HepG2 (cell line): ENCODE measurements around the gene C19orf33. TPM values are rescaled to one million over a fixed set of nuclear protein-coding genes. Genes with fewer than 3 reads are reported as not detected.
A peak's percentile ranks its signal among the peaks of the same experiment; 100 is the strongest.

Source experiments
- AGO2 ChIP-seq: fragments of 200-400 bp; formaldehyde crosslinking; optimal IDR thresholded peaks from 2 replicates; pipeline ENCODE3; 2017; ENCODE audit warnings: mild to moderate bottlenecking, low read depth, low read length, moderate library complexity
- BCL6 ChIP-seq: IDR thresholded peaks from 2 replicates; pipeline ENCODE4 v1.6.1; 2016; ENCODE audit warnings: missing genetic modification reagents, missing compliant biosample characterization
- BHLHE40 ChIP-seq: IDR thresholded peaks from 2 replicates; pipeline ENCODE4 v1.6.1; 2011; ENCODE audit warnings: low read length, improper control_type of control experiment
- JUND ChIP-seq: sonication (generic); formaldehyde crosslinking; IDR thresholded peaks from 2 replicates; pipeline ENCODE4 v1.8.0; 2022; ENCODE audit warnings: mild to moderate bottlenecking, missing genetic modification reagents
- MAZ ChIP-seq, 2 experiments: sonication (generic) in 1 of 2; formaldehyde crosslinking in 1 of 2; IDR thresholded peaks; 2 replicates each; pipeline versions ENCODE4 v1.5.0 to v1.6.1; 2012 to 2020; ENCODE audit warnings: low read depth in 2 of 2, mild to moderate bottlenecking in 2 of 2, borderline replicate concordance in 1 of 2, improper control_type of control experiment in 1 of 2, low read length in 1 of 2, missing genetic modification reagents in 1 of 2, moderate library complexity in 1 of 2
- PLRG1 ChIP-seq: fragments of 450-650 bp; conservative IDR thresholded peaks from 2 replicates; pipeline ENCODE4 v1.6.1; 2016
- PPARG ChIP-seq: conservative IDR thresholded peaks from 2 replicates; pipeline ENCODE4 v1.6.1; 2016; ENCODE audit warnings: missing biosample characterization, missing genetic modification reagents
- ZBTB7A ChIP-seq: sonication (generic); formaldehyde crosslinking; IDR thresholded peaks from 2 replicates; pipeline ENCODE4 v1.8.0; 2022; ENCODE audit warnings: mild to moderate bottlenecking, missing genetic modification reagents
- ZNF337 ChIP-seq: sonication (generic); formaldehyde crosslinking; IDR thresholded peaks from 2 replicates; pipeline ENCODE4 v1.5.1; 2020; ENCODE audit warnings: missing genetic modification reagents, low read depth, mild to moderate bottlenecking, borderline replicate concordance
- ZNF598 ChIP-seq: sonication (generic); formaldehyde crosslinking; IDR thresholded peaks from 2 replicates; pipeline ENCODE4 v1.5.1; 2020; ENCODE audit warnings: mild to moderate bottlenecking, missing genetic modification reagents, borderline replicate concordance
- ZNF776 ChIP-seq: sonication (generic); formaldehyde crosslinking; IDR thresholded peaks from 2 replicates; pipeline ENCODE4 v1.4.0; 2020; ENCODE audit warnings: mild to moderate bottlenecking, missing genetic modification reagents
- ZNF878 ChIP-seq: sonication (generic); formaldehyde crosslinking; IDR thresholded peaks from 2 replicates; pipeline ENCODE4 v1.8.1; 2023; ENCODE audit warnings: mild to moderate bottlenecking, missing genetic modification reagents, moderate library complexity
- ZSCAN25 ChIP-seq: sonication (generic); formaldehyde crosslinking; IDR thresholded peaks from 2 replicates; pipeline ENCODE4 v1.8.0; 2022; ENCODE audit warnings: mild to moderate bottlenecking, missing genetic modification reagents
- polyA plus RNA-seq, 8 experiments: library from polyadenylated mRNA; depleted of rRNA in 3 of 8; stranded (reverse) in 7 of 8; unstranded in 1 of 8; fragments of >200 nt; fragmentation: Illumina TruSeq in 4 of 8; extraction: Trizol in 4 of 8; gene quantifications; 2 replicates each; pipeline versions ENCODE4 v1.2.1 to v1.2.3, GENCODE V29; 2011 to 2016; ENCODE audit warnings: low read depth in 4 of 8, missing spikeins in 1 of 8, mixed read lengths in 1 of 8; ENCODE audit not compliant: insufficient read depth in 1 of 8
- total RNA-seq, 5 experiments: library from RNA; depleted of rRNA; stranded (reverse); fragments of >200 nt; fragmentation: Illumina TruSeq; extraction: Trizol; gene quantifications; 2 replicates each; pipeline ENCODE4 v1.2.3, GENCODE V29; 2016; ENCODE audit warnings: low read depth in 1 of 5
- TF ChIP-seq, protein P1 (sequence below): sonication (generic); formaldehyde crosslinking; IDR thresholded peaks from 2 replicates; pipeline ENCODE4 v1.5.0; 2020; ENCODE audit warnings: mild to moderate bottlenecking, missing genetic modification reagents, borderline replicate concordance
- TF ChIP-seq, protein P2 (sequence below): IDR thresholded peaks from 2 replicates; pipeline ENCODE4 v1.6.1; 2016; ENCODE audit warnings: missing compliant biosample characterization, missing genetic modification reagents, borderline replicate concordance
- TF ChIP-seq, protein P3 (sequence below): sonication (generic); formaldehyde crosslinking; IDR thresholded peaks from 2 replicates; pipeline ENCODE4 v1.5.0; 2020; ENCODE audit warnings: missing genetic modification reagents, mild to moderate bottlenecking, borderline replicate concordance
- TF ChIP-seq, protein P4 (sequence below): sonication (generic); formaldehyde crosslinking; IDR thresholded peaks from 2 replicates; pipeline ENCODE4 v1.4.0; 2020; ENCODE audit warnings: missing genetic modification reagents

Gene C19orf33
- total and polyA plus RNA-seq, 2 of the 13 experiments (the other 11 are each of a cell fraction or from before 2014, with no cell fraction given): 2.5 to 3.3 TPM

DNA sequence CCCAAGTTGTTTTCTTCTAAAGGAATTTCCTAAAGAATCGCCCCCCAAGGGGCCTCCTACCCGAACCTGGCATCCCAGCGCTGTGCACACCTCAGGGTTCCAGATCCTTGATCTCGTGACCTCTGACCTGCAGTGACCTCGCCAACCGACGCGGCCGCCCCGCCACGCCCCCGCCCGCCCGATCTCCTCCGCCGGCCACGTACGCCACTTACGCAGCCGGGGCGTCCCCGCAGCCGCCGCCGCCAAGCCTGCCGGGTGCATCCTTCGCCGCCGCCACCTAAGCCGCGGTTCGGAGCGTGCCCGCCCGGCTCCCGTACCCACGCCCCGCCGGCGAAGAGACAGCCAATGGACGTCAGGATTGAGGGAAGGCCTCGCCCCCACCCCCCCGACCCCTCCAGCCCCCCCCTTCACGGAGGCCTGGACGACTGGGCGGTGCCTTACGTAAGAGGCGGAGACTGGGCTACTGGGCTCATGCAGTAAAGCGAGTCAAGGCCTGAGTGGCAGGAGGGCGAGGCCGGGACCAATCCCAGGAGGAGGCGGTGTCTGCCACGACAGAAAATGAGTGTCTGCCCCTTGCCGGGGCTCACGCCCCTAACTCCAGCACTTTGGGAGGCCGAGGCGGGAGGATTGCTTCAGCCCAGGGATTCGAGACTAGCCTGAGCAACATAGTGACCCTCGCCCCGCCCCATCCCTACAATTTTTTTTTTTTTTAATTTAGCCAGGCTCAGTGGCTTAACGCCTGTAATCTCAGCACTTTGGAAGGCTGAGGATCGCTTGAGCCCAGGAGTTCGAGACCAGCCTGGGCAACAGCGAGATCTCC is 11.8 kb downstream of the C19orf33 start, which contains the start of gene YIF1B (continued):
- TF ChIP-seq, protein P1, sequence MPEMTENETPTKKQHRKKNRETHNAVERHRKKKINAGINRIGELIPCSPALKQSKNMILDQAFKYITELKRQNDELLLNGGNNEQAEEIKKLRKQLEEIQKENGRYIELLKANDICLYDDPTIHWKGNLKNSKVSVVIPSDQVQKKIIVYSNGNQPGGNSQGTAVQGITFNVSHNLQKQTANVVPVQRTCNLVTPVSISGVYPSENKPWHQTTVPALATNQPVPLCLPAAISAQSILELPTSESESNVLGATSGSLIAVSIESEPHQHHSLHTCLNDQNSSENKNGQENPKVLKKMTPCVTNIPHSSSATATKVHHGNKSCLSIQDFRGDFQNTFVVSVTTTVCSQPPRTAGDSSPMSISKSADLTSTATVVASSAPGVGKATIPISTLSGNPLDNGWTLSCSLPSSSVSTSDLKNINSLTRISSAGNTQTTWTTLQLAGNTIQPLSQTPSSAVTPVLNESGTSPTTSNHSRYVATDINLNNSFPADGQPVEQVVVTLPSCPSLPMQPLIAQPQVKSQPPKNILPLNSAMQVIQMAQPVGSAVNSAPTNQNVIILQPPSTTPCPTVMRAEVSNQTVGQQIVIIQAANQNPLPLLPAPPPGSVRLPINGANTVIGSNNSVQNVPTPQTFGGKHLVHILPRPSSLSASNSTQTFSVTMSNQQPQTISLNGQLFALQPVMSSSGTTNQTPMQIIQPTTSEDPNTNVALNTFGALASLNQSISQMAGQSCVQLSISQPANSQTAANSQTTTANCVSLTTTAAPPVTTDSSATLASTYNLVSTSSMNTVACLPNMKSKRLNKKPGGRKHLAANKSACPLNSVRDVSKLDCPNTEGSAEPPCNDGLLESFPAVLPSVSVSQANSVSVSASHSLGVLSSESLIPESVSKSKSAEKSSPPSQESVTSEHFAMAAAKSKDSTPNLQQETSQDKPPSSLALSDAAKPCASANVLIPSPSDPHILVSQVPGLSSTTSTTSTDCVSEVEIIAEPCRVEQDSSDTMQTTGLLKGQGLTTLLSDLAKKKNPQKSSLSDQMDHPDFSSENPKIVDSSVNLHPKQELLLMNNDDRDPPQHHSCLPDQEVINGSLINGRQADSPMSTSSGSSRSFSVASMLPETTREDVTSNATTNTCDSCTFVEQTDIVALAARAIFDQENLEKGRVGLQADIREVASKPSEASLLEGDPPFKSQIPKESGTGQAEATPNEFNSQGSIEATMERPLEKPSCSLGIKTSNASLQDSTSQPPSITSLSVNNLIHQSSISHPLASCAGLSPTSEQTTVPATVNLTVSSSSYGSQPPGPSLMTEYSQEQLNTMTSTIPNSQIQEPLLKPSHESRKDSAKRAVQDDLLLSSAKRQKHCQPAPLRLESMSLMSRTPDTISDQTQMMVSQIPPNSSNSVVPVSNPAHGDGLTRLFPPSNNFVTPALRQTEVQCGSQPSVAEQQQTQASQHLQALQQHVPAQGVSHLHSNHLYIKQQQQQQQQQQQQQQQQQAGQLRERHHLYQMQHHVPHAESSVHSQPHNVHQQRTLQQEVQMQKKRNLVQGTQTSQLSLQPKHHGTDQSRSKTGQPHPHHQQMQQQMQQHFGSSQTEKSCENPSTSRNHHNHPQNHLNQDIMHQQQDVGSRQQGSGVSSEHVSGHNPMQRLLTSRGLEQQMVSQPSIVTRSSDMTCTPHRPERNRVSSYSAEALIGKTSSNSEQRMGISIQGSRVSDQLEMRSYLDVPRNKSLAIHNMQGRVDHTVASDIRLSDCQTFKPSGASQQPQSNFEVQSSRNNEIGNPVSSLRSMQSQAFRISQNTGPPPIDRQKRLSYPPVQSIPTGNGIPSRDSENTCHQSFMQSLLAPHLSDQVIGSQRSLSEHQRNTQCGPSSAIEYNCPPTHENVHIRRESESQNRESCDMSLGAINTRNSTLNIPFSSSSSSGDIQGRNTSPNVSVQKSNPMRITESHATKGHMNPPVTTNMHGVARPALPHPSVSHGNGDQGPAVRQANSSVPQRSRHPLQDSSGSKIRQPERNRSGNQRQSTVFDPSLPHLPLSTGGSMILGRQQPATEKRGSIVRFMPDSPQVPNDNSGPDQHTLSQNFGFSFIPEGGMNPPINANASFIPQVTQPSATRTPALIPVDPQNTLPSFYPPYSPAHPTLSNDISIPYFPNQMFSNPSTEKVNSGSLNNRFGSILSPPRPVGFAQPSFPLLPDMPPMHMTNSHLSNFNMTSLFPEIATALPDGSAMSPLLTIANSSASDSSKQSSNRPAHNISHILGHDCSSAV: no peak
- TF ChIP-seq PLRG1 (no peak), MAZ (IDR thresholded peaks at IDR 0.05; ENCODE audit: borderline replicate concordance, low read depth, low read length) (peak; percentile 55; the same call in 1 of the 2 replicates), MAZ (CRISPR knock-in tag; IDR thresholded peaks at IDR 0.05; ENCODE audit: low read depth) (peak; percentile 72; the same call in 1 of the 2 replicates), ZNF598 (CRISPR knock-in tag) (no peak), ZNF337 (no peak), ZSCAN25 (CRISPR knock-in tag) (no peak), ZNF878 (CRISPR knock-in tag) (no peak), ZBTB7A (CRISPR knock-in tag) (no peak), AGO2 (no peak), JUND (no peak), BCL6 (CRISPR knock-in tag) (no peak), ZNF776 (CRISPR knock-in tag) (no peak), BHLHE40 (no peak; the same call in 1 of the 2 replicates), PPARG (no peak)
- TF ChIP-seq, protein P2, sequence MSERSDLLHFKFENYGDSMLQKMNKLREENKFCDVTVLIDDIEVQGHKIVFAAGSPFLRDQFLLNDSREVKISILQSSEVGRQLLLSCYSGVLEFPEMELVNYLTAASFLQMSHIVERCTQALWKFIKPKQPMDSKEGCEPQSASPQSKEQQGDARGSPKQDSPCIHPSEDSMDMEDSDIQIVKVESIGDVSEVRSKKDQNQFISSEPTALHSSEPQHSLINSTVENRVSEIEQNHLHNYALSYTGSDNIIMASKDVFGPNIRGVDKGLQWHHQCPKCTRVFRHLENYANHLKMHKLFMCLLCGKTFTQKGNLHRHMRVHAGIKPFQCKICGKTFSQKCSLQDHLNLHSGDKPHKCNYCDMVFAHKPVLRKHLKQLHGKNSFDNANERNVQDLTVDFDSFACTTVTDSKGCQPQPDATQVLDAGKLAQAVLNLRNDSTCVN (CRISPR knock-in tag): no peak
- TF ChIP-seq, protein P3, sequence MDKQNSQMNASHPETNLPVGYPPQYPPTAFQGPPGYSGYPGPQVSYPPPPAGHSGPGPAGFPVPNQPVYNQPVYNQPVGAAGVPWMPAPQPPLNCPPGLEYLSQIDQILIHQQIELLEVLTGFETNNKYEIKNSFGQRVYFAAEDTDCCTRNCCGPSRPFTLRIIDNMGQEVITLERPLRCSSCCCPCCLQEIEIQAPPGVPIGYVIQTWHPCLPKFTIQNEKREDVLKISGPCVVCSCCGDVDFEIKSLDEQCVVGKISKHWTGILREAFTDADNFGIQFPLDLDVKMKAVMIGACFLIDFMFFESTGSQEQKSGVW (CRISPR knock-in tag): no peak
- TF ChIP-seq, protein P4, sequence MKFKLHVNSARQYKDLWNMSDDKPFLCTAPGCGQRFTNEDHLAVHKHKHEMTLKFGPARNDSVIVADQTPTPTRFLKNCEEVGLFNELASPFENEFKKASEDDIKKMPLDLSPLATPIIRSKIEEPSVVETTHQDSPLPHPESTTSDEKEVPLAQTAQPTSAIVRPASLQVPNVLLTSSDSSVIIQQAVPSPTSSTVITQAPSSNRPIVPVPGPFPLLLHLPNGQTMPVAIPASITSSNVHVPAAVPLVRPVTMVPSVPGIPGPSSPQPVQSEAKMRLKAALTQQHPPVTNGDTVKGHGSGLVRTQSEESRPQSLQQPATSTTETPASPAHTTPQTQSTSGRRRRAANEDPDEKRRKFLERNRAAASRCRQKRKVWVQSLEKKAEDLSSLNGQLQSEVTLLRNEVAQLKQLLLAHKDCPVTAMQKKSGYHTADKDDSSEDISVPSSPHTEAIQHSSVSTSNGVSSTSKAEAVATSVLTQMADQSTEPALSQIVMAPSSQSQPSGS: 0 out of 2 replicates have a peak, but pooled peaks have one; percentile 10
